Measurements from ENCODE around the gene PAIP2.

GRCh38 chr5:139378941-139379361 lies 37.3 kb downstream of the PAIP2 start:
- no peak for TF ChIP-seq CTCF (IDR thresholded peaks at IDR 0.05; ENCODE audit: poor library complexity)
- TF ChIP-seq EZH2phosphoT487 (IDR thresholded peaks at IDR 0.05; ENCODE audit: low read depth, severe bottlenecking, unreplicated experiment), result no peak
- no peak for TF ChIP-seq EZH2 (IDR thresholded peaks at IDR 0.05; ENCODE audit: borderline replicate concordance)
